Mesodermal cell (in vitro differentiated cells): ENCODE measurements around the gene LAMB4.

Experiments used
- H3K27ac ChIP-seq: 2 replicates; pipeline ENCODE4 v1.7.0; 2013; ENCODE audit warnings: mild to moderate bottlenecking, low read depth, low read length, moderate library complexity; ENCODE audit not compliant: severe bottlenecking
- H3K36me3 ChIP-seq: 2 replicates; pipeline ENCODE4 v1.7.1; 2013; ENCODE audit warnings: mild to moderate bottlenecking, low read length, moderate library complexity; ENCODE audit not compliant: control insufficient read depth, insufficient read depth
- H3K4me1 ChIP-seq: one replicate; pipeline ENCODE4 v1.7.1; 2013; ENCODE audit warnings: mild to moderate bottlenecking, low read length; ENCODE audit not compliant: insufficient read depth, control insufficient read depth, poor library complexity, severe bottlenecking
- H3K4me3 ChIP-seq: 2 replicates; pipeline ENCODE4 v1.7.0; 2013; ENCODE audit warnings: low read length, control low read depth, mild to moderate bottlenecking; ENCODE audit not compliant: insufficient read depth, poor library complexity, severe bottlenecking; ENCODE audit errors: extremely low read depth
- H3K9me3 ChIP-seq: 2 replicates; pipeline ENCODE4 v1.7.1; 2013; ENCODE audit warnings: mild to moderate bottlenecking, low read length, moderate library complexity; ENCODE audit not compliant: control insufficient read depth
- WGBS, 2 experiments: methylation state at CpG; one replicate each; pipeline ENCODE4 v1.1.5; 2013; ENCODE audit warnings: missing lambda C conversion rate in 2 of 2; ENCODE audit not compliant: insufficient coverage in 2 of 2; 5-methylcytosine and 5-hydroxymethylcytosine counted together

LAMB4 gene

GRCh38 chr7:108007261-108007660 lies 122.9 kb downstream of the LAMB4 start:
- H3K27ac ChIP-seq, result no peak overlapping the region
- H3K9me3 ChIP-seq, result no peaks in the 10 kb centered on the region
- H3K4me1 ChIP-seq, result peaks cover 5% of the 10 kb centered on the region
- WGBS, 2 experiments, result 67 to 91% methylated on average over 1 of the region's 3 CpGs
- no peak overlapping the region for H3K4me3 ChIP-seq
- H3K36me3 ChIP-seq, result no peaks in the 10 kb centered on the region

GRCh38 chr7:108004220-108005142 lies 125.7 kb downstream of the LAMB4 start:
- peaks cover 18% of the 10 kb centered on the region for H3K4me1 ChIP-seq
- H3K36me3 ChIP-seq, result peaks cover 21% of the 10 kb centered on the region
- H3K27ac ChIP-seq, result no peak overlapping the region
- H3K9me3 ChIP-seq, result no peaks in the 10 kb centered on the region
- WGBS, 2 experiments, result 60 to 61% methylated on average over 5 of the region's 13 CpGs
- no peak overlapping the region for H3K4me3 ChIP-seq

- peaks cover 27% of the 10 kb centered on the region for H3K4me1 ChIP-seq
- 41 to 42% methylated on average over 14 of the region's 15 CpGs for WGBS, 2 experiments
- H3K9me3 ChIP-seq, result no peaks in the 10 kb centered on the region
- H3K4me3 ChIP-seq, result peak overlapping the region; percentile 86
- peaks cover 28% of the 10 kb centered on the region for H3K36me3 ChIP-seq
- no peak overlapping the region for H3K27ac ChIP-seq
Measured at GRCh38 chr7:108003599-108003935, 126.6 kb downstream of the LAMB4 start.

- peak within 1 kb of the TSS; percentile 76 for H3K27ac ChIP-seq
- H3K4me1 ChIP-seq, result peaks cover 33% of the 10 kb centered on the region
- H3K36me3 ChIP-seq, result peaks cover 34% of the 10 kb centered on the region
- no peaks in the 10 kb centered on the region for H3K9me3 ChIP-seq
- H3K4me3 ChIP-seq, result peak within 1 kb of the TSS; percentile 86
- WGBS, 2 experiments, result 0 to 1% methylated on average over 61 to 63 of the region's 75 CpGs
Measured at GRCh38 chr7:108002726-108003598, 127.2 kb downstream of the LAMB4 start, which contains the start of gene LAMB1. Gene LAMB1, minus strand, starts transcription at chr7:108003161. Its CDS starts 276 bp downstream, at chr7:108002885.

GRCh38 chr7:108001764-108002725 lies 128.1 kb downstream of the LAMB4 start:
- Histone ChIP-seq H3K4me1 (peaks cover 41% of the 10 kb centered on the region), H3K36me3 (peaks cover 43% of the 10 kb centered on the region), H3K9me3 (no peaks in the 10 kb centered on the region), H3K4me3 (peak overlapping the region; percentile 86), H3K27ac (peak overlapping the region; percentile 83)
- WGBS, 2 experiments, result 0 to 1% methylated on average over 64 of the region's 75 CpGs

GRCh38 chr7:108000875-108001763 lies 129.0 kb downstream of the LAMB4 start:
- peak overlapping the region; percentile 83 for H3K27ac ChIP-seq
- no peaks in the 10 kb centered on the region for H3K9me3 ChIP-seq
- H3K4me3 ChIP-seq, result peak overlapping the region; percentile 86
- WGBS, 2 experiments, result 17 to 18% methylated on average over 33 to 36 of the region's 37 CpGs
- H3K36me3 ChIP-seq, result peaks cover 52% of the 10 kb centered on the region
- H3K4me1 ChIP-seq, result peaks cover 50% of the 10 kb centered on the region

GRCh38 chr7:107999779-108000560 lies 130.2 kb downstream of the LAMB4 start:
- 75 to 94% methylated on average over 3 of the region's 4 CpGs for WGBS, 2 experiments
- Histone ChIP-seq H3K4me3 (peak overlapping the region; percentile 86), H3K27ac (peak overlapping the region; percentile 83), H3K4me1 (peaks cover 61% of the 10 kb centered on the region), H3K36me3 (peaks cover 53% of the 10 kb centered on the region), H3K9me3 (no peaks in the 10 kb centered on the region)

- Histone ChIP-seq H3K4me1 (peaks cover 67% of the 10 kb centered on the region), H3K27ac (peak overlapping the region; percentile 83), H3K36me3 (peaks cover 62% of the 10 kb centered on the region), H3K4me3 (peak overlapping the region; percentile 12), H3K9me3 (no peaks in the 10 kb centered on the region)
- WGBS, 2 experiments, result 90% methylated on average over 2 of the region's 3 CpGs
Measured at GRCh38 chr7:107998660-107999480, 131.3 kb downstream of the LAMB4 start.
